EH (cell line): ENCODE data around the gene GSTK1.

ENCODE experiments used
- DNase-seq: peaks from one replicate; pipeline ENCODE4 v3.0.0-alpha.2; 2015; ENCODE audit warnings: low read depth

Gene GSTK1

DNA sequence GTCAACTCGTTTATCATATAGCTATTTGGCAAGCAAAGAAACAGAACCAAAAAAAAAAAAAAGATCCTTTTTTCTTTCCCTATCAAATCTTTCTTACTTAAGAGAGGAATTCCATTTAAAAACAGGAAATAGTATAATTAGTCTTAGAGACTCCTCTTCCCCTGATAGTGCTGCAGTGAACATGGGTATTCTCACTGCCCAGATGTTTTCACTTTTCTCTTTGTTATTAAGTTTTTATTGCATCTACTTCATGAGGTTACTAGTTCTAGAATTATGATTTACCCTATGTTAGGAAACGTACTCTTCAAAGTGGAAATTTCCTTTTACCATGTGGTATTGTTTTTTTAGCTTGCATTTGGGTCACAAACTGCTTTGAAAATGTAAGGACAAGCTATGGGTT lies 33.4 kb downstream of the GSTK1 start:
- DNase-seq = peak; percentile 76

DNA sequence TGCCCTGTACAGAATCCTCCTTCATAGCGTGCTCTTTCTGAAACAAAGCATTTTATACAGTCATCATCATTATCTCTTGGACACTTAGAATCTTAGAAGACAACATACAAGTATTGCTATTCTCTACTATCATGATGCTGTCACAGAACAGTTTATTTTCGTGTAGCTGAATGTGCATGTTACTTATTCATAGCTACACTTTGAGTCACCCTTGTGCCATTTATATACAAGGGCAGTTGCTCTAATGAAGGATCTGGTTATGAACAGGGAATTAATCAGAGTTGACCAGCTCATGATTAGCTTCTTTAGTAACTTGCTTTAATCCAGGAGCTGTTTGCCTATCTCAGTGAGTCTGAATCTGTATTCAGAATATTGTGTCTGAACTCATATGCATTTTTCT lies 36.1 kb downstream of the GSTK1 start:
- DNase-seq = peak; percentile 83

DNA sequence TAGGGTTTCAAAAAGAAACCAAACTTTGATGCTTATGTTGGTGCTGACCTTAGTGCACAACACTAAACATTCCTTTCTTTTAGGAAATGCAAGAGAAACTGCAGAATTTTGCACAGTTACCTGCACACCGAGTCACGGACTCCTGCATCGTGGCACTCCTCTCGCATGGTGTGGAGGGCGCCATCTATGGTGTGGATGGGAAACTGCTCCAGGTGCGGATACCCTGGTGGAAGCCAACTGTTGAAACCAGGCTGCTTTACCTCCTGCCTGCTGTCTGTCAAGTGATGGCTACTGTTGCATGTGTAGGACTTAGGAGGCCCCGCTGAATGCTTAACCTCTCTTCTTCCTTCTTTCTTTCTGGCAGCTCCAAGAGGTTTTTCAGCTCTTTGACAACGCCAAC lies 36.6 kb downstream of the GSTK1 start:
- DNase-seq = peak; percentile 11

DNA sequence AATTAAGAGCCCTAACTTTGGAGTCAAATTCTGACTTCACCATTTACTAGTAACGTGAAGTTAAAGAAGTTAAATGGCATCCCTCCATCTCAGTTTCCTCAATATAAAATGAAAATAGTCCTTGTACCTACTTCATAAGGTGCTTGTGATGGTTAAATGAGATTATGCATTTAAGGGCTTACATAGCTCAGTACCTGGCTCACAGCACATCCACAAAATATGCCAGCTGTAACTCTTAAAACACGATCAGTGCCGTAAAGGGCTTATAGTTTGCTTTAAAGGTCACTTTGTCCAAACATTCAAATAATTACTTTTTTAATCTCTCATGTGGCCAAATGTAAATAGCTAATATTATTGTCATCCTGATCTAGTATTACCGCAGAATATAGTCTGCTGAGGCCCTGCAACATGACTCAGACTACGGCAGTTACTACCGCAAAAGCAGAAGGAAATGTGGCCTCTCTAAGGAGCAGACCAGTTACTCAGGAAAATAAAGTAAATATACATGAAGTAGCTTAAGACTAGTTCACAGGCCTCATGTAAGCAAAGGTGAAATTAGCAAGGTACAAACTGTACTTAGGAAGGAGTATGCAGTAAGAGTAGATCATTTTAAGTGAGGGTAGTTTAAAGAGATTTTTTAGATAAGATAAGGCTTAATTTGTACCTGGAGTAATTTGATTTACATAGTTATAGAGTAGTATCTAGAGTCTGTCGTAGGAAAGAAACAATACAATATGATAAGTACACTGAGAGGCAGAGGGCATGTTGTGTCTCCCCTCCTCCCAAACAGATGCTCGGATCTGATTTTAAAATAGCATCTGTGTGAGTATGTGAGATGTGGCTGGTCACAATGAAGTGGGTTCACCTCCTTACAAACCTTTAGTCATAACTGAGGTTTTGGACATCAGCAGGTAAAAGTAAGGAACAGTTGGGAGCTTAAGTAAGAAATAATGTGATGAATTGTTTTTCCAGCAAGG lies 38.0 kb downstream of the GSTK1 start:
- peak; percentile 44 for DNase-seq

DNA sequence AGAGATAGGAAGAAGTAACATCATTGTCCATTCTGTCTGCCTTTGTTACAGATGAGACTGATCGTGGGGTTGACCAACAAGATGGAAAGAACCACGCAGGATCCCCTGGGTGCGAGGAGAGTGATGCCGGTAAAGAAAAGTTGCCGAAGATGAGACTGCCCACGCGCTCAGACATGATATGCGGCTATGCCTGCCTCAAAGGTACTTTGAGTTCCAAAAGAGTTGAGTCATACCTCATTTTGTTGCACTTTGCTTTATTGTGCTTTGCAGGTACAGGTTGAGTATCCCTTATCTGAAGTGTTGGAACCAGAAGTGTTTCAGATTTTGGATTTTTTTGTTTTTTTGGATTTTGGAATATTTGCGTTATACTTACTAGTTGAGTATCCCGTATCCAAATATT lies 40.5 kb downstream of the GSTK1 start:
- DNase-seq = no peak

DNA sequence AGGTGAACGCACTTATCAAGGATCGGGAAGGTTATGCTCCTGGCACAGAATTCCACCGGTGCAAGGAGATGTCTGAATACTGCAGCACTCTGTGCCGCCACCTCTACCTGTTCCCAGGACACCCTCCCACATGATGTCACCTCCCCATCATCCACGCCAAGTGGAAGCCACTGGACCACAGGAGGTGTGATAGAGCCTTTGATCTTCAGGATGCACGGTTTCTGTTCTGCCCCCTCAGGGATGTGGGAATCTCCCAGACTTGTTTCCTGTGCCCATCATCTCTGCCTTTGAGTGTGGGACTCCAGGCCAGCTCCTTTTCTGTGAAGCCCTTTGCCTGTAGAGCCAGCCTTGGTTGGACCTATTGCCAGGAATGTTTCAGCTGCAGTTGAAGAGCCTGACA lies 41.7 kb downstream of the GSTK1 start:
- no peak for DNase-seq

DNA sequence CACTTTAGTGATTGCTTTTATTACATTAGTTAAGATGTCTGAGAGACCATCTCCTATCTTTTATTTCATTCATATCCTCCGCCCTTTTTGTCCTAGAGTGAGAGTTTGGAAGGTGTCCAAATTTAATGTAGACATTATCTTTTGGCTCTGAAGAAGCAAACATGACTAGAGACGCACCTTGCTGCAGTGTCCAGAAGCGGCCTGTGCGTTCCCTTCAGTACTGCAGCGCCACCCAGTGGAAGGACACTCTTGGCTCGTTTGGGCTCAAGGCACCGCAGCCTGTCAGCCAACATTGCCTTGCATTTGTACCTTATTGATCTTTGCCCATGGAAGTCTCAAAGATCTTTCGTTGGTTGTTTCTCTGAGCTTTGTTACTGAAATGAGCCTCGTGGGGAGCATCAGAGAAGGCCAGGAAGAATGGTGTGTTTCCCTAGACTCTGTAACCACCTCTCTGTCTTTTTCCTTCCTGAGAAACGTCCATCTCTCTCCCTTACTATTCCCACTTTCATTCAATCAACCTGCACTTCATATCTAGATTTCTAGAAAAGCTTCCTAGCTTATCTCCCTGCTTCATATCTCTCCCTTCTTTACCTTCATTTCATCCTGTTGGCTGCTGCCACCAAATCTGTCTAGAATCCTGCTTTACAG lies 42.3 kb downstream of the GSTK1 start:
- peak; percentile 49 for DNase-seq

DNA sequence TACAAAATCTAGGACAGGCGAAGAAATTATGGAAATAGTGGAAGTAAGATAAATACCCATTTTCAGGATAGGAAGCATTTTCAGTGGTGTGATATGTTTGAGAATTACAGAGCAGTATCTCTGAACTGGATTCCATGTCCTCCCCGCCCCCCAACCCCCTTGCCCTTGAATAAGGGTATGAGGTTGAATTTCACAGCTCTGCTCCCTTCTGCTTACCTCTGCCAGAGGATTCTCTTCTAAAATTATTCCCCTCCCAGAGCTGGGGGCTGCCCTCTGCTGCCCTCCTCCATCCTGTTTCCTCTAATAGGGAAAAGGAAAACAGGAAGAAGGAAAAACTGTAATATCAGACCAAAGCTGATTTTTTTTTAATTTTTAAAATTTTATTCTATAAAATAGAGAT lies 45.4 kb downstream of the GSTK1 start:
- no peak for DNase-seq

DNA sequence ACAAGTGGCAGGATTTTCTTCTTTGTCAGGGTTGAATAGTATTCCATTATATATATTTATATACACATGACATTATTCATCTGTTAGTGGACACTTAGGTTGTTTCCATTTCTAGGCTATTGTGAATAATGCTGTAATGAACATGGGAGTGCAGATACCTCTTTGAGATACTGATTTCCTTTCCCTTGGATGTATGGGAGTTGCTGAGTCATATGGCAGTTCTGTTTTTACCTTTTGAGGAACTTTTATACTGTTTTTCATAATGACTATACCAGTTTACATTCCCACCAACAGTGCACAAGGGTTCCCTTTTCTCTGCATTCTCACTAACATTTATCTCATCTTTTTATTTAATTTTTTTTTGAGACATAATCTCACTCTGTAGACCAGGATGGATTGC lies 50.9 kb downstream of the GSTK1 start:
- DNase-seq = no peak

DNA sequence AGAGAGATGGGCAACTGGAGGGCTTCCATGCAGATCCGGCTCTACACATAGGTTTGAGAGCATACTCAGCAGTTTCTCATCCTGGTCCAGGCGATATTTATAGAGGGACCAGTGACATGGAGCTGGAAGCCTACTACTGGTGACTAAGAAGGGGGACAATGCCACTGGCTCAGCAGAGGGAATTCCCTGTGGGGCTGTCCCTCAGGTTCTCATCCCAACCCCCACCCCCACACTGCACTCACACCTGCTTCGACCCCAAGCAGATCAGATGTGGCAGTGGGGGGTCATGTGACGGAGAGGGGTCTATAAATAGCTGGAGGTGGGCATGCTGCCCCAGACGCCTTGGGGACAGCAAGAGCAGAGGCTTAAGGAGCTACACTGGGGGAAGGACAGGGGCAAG lies 52.5 kb downstream of the GSTK1 start, which contains the start of gene CLCN1:
Gene CLCN1 (plus strand): TSS at position 336 of the 400 bp plus-strand sequence. CDS start 102 bp downstream, outside the sequence.
- no peak for DNase-seq

DNA sequence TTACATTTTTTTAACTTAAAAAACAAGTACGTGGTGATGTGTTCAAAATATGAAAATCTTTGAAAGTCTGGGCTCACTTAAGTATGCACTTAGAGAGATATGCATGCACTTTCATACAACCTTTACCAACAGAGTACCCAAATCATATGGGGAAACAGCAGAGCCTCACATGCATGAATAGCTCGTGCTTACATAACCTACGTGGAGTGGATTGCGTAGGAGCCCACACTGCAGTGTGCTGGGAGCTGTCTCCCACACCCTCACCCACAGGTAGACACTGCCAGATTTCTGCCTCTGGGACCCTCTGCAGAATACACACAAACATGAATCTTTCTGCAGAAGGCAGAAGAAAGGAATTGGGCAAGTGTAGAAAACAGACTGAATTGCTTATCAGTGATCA lies 53.3 kb downstream of the GSTK1 start:
- no peak for DNase-seq

DNA sequence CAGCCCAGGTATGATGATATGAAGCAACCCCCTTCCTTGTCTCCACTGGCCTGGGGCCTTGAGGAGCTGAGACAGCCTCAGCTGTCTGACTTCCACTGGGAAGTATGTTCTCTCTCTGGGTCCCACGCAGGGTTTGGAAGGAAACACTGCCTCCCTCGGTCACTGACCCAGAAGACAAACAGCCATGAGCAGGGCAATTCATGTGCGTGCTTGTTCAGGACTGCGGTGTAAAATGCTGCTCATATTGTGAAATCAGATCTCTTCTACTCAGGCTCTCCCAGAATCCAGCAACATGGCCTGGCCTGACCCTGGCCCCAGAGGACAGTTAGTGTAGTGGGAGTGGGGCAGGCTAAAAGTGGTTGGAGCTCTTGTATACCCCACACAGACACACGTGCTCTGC lies 55.4 kb downstream of the GSTK1 start:
- peak; percentile 25 for DNase-seq
